Esophagus squamous epithelium (tissue), 4 donors: ENCODE data around the gene C1orf50.

Source experiments
- CTCF ChIP-seq, 6 experiments: fragments of 450-650 bp in 4 of 6; fragments of 200-600 bp in 2 of 6; sonication (generic) in 2 of 6; IDR thresholded peaks; one replicate each; pipeline ENCODE4 v1.5.1; 2016 to 2019; ENCODE audit warnings: antibody characterized with exemption in 6 of 6, mild to moderate bottlenecking in 4 of 6, moderate library complexity in 4 of 6
- POLR2A ChIP-seq, 4 donors: fragments of 450-650 bp; IDR thresholded peaks; one replicate each; pipeline ENCODE4 v1.6.1; 2017; ENCODE audit warnings: antibody characterized with exemption in 4 of 4, mild to moderate bottlenecking in 4 of 4, moderate library complexity in 3 of 4

DNA sequence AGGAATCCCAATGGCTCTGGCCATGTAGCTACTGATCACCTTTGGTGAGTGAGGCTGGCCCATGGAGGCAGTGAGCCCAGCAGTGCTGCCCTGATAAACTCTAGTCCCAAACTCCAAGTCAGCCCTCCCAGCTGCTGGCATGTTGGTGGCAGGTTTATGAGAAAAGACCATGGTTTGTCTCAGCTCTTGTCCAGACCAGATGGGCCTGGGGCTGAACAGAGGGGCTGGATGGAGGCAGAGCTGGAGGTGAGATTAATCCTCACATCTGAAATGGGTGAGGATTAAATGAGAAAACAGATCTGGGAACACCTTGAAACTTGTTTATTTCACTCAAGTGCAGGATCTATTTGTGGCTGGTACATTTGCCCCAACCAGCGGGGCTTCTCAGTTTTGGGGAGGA is 21.0 kb downstream of the C1orf50 start:
- TF ChIP-seq POLR2A (IDR thresholded peaks at IDR 0.05) (no peak), CTCF (IDR thresholded peaks at IDR 0.05) (no peak)
